Gastrocnemius medialis (tissue), 4 donors: ENCODE measurements around the gene PYDC2. TPM values are rescaled to one million over a fixed set of nuclear protein-coding genes. Genes with fewer than 3 reads are reported as not detected.

Experiments
- ATAC-seq, 2 donors: fragments of 150-250 bp; one replicate each; pipeline ENCODE4 v1.9.1; 2016
- DNase-seq, 2 donors: peaks; one replicate each; pipeline ENCODE4 v3.0.0-alpha.2; 2019
- H3K27ac ChIP-seq, 4 donors: fragments of 200-600 bp; sonication (generic); 1 replicate in 1 of 4; 2 replicates in 3 of 4; pipeline ENCODE4 v1.5.1; 2016 to 2018; ENCODE audit warnings: mild to moderate bottlenecking in 2 of 4, moderate library complexity in 1 of 4
- H3K27me3 ChIP-seq, 3 donors: fragments of 200-600 bp; sonication (generic) in 2 of 3; 1 replicate in 1 of 3; 2 replicates in 2 of 3; pipeline versions ENCODE4 v1.5.1 to v1.6.0; 2016 to 2019; ENCODE audit warnings: mild to moderate bottlenecking in 1 of 3, moderate library complexity in 1 of 3
- H3K36me3 ChIP-seq, 2 donors: fragments of 200-600 bp; sonication (generic) in 1 of 2; one replicate each; pipeline ENCODE4 v1.5.1; 2017 to 2018
- H3K4me1 ChIP-seq, 2 donors: fragments of 200-600 bp; sonication (generic) in 1 of 2; one replicate each; pipeline ENCODE4 v1.5.1; 2016 to 2017; ENCODE audit warnings: mild to moderate bottlenecking in 2 of 2
- H3K4me3 ChIP-seq, 4 donors: fragments of 200-600 bp; sonication (generic) in 3 of 4; 1 replicate in 1 of 4; 2 replicates in 3 of 4; pipeline ENCODE4 v1.5.1; 2016 to 2019; ENCODE audit warnings: mild to moderate bottlenecking in 2 of 4
- H3K9me3 ChIP-seq, 3 donors: fragments of 200-600 bp; sonication (generic) in 2 of 3; 1 replicate in 1 of 3; 2 replicates in 2 of 3; pipeline ENCODE4 v1.5.1; 2016 to 2019
- CTCF ChIP-seq, 5 experiments: fragments of 450-650 bp in 3 of 5; fragments of 200-600 bp in 2 of 5; sonication (generic) in 2 of 5; IDR thresholded peaks in 4 of 5; conservative IDR thresholded peaks in 1 of 5; 1 replicate in 4 of 5; 2 replicates in 1 of 5; pipeline ENCODE4 v1.5.1; 2016 to 2019; ENCODE audit warnings: antibody characterized with exemption in 5 of 5, mild to moderate bottlenecking in 3 of 5, moderate library complexity in 3 of 5
- POLR2A ChIP-seq, 2 donors: fragments of 450-650 bp; IDR thresholded peaks; one replicate each; pipeline ENCODE4 v1.6.1; 2017; ENCODE audit warnings: antibody characterized with exemption in 2 of 2, mild to moderate bottlenecking in 2 of 2, moderate library complexity in 2 of 2
- in situ Hi-C, 4 donors: fragments of 200-750 bp; cut with MboI; loops; one replicate each; pipeline versions ENCODE4 v1.15.0 to v1.8.0; 2017; ENCODE audit warnings: low sequenced_read_pairs in 4 of 4
- intact Hi-C: fragments of 100-400 bp; cut with DNase I; formaldehyde crosslinking; loops from one replicate; pipeline ENCODE4 v1.15.1; 2023; ENCODE audit warnings: low total_unique reads
- total RNA-seq, 4 donors: library from RNA; depleted of rRNA; stranded (reverse); fragments of >200 nt; gene quantifications; one replicate each; pipeline versions ENCODE4 v1.1.0 to v1.2.3, GENCODE V29; 2016

The PYDC2 gene
- total RNA-seq, 4 donors from 2014 or later: not detected

DNA sequence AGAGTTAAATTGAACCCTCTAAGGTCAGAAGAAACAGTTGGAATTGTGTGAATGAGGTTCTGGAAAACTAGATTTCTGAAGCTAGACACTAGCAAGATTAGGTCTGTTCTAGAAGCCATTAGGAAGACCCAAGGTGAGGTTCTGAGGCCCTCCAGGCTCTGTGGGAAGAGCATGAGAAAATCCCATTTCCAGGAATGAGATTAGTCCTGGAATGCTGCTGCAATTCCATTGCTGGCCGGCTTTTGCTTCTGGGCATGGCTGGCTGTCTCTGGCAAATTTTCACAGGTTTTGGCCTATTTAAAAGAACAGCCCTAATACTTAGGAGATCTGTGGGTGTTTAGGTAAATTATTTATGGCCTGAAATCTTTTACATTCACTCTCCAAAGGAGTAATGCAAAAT is 26.9 kb upstream of the PYDC2 start:
- in situ Hi-C loops: no loop called here
- DNase-seq: no peak
- Histone ChIP-seq H3K36me3 (no peaks in the 10 kb centered on the region), H3K9me3 (no peaks in the 10 kb centered on the region), H3K4me1 (no peaks in the 10 kb centered on the region), H3K27ac (no peak overlapping the region), H3K27me3 (no peaks in the 10 kb centered on the region), H3K4me3 (no peak overlapping the region)
- intact Hi-C loops: no loop called here
- ATAC-seq: no peak
- TF ChIP-seq POLR2A (IDR thresholded peaks at IDR 0.05): no peak
- TF ChIP-seq CTCF (IDR thresholded peaks at IDR 0.05 in 4 of 5, conservative IDR thresholded peaks at IDR 0.05 in 1 of 5): no peak

- DNase-seq (no peak), ATAC-seq (no peak)
- H3K27ac ChIP-seq: no peak overlapping the region
- no peak for TF ChIP-seq CTCF (IDR thresholded peaks at IDR 0.05 in 4 of 5, conservative IDR thresholded peaks at IDR 0.05 in 1 of 5)
- no peak for TF ChIP-seq POLR2A (IDR thresholded peaks at IDR 0.05)
- intact Hi-C loops: no loop called here
- no peaks in the 10 kb centered on the region for H3K27me3 ChIP-seq
- no peaks in the 10 kb centered on the region for H3K9me3 ChIP-seq
- no peak overlapping the region for H3K4me3 ChIP-seq
- no peaks in the 10 kb centered on the region for H3K4me1 ChIP-seq
- in situ Hi-C loops: no loop called here
- H3K36me3 ChIP-seq: no peaks in the 10 kb centered on the region
Measured at GRCh38 chr3:191435981-191436380, 25.0 kb upstream of the PYDC2 start.

DNA sequence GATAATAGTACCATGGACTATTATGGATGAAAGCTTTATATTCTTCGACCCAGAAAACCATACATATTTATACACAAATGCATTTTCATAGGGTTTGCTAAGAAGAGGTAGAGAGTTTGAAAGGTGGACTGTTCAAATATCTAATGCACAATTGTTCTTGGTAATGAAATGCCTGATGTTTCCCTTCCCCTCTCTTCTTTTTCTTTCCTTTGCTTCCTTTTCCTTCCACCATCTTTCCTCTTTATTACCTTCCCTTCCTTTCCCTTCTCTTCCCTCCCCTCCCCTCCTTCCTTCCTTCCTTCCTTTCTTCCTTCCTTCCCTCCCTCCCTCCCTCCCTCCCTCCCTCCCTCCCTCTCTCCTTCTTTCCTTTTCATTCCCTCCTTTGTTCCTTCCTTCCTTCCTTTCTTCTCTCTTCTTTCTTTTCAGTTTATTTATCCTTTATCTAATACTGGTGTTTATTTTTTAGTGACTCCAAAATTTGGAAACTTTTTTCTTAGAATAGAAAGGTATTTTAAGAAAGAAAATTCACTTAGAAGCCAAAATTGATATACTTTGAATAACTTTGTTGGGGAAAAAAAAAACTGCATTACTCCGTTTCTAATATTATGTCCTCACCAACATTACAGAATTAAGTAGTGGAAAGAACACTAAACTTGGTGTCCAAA is 22.7 kb upstream of the PYDC2 start:
- in situ Hi-C loops: no loop called here
- ATAC-seq (no peak), DNase-seq (no peak)
- H3K36me3 ChIP-seq: no peaks in the 10 kb centered on the region
- no peak overlapping the region for H3K27ac ChIP-seq
- no peaks in the 10 kb centered on the region for H3K27me3 ChIP-seq
- H3K4me3 ChIP-seq: no peak overlapping the region
- no peak for TF ChIP-seq CTCF (IDR thresholded peaks at IDR 0.05 in 4 of 5, conservative IDR thresholded peaks at IDR 0.05 in 1 of 5)
- TF ChIP-seq POLR2A (IDR thresholded peaks at IDR 0.05): no peak
- intact Hi-C loops: no loop called here
- no peaks in the 10 kb centered on the region for H3K9me3 ChIP-seq
- H3K4me1 ChIP-seq: no peaks in the 10 kb centered on the region

DNA sequence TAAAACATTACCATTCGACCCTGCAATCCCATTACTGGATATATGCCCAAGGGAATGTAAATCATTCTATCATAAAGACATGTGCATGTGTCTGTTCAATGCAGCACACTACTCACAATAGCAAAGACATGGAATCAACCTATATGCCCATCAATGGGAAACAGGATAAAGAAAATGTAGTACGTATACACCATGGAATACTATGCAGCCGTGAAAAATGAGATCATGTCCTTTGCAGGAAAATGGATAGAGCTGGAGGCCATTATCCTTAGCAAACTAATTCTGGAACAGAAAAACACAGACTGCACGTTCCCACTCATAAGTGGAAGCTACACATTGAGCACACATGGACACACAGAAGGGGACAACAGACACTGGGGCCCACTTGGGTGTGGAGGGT is 20.4 kb upstream of the PYDC2 start:
- in situ Hi-C loops: no loop called here
- TF ChIP-seq CTCF (IDR thresholded peaks at IDR 0.05 in 4 of 5, conservative IDR thresholded peaks at IDR 0.05 in 1 of 5) (no peak), POLR2A (IDR thresholded peaks at IDR 0.05) (no peak)
- intact Hi-C loops: no loop called here
- no peaks in the 10 kb centered on the region for H3K9me3 ChIP-seq
- no peaks in the 10 kb centered on the region for H3K36me3 ChIP-seq
- no peak for ATAC-seq
- H3K27me3 ChIP-seq: no peaks in the 10 kb centered on the region
- no peak for DNase-seq
- H3K4me3 ChIP-seq: no peak overlapping the region
- no peak overlapping the region for H3K27ac ChIP-seq
- no peaks in the 10 kb centered on the region for H3K4me1 ChIP-seq

- intact Hi-C loops: no loop called here
- H3K27ac ChIP-seq: no peak overlapping the region
Measured at GRCh38 chr3:191441687-191442086, 19.3 kb upstream of the PYDC2 start.

More at GRCh38 chr3:191441687-191442086, 19.3 kb upstream of the PYDC2 start:
- ATAC-seq: no peak
- TF ChIP-seq POLR2A (IDR thresholded peaks at IDR 0.05) (no peak), CTCF (IDR thresholded peaks at IDR 0.05 in 4 of 5, conservative IDR thresholded peaks at IDR 0.05 in 1 of 5) (no peak)
- Histone ChIP-seq H3K4me3 (no peak overlapping the region), H3K4me1 (no peaks in the 10 kb centered on the region), H3K27me3 (no peaks in the 10 kb centered on the region), H3K36me3 (no peaks in the 10 kb centered on the region), H3K9me3 (no peaks in the 10 kb centered on the region)
- no peak for DNase-seq
- in situ Hi-C loops: no loop called here
